Activated naive CD8-positive, alpha-beta T cell treated with anti-CD3 and anti-CD28 coated beads, Interleukin-2, amount 50 U/mL, for 24 hours (primary cell): Measurements from ENCODE around the gene VPS45.
"Not testable (repeated sequence)": the region's sequence is repeated elsewhere in the genome, so short reads cannot be mapped to it uniquely, and the experiment has no call there.

ENCODE experiments used
- ATAC-seq: fragments of 150-1000 bp; cut with Tn5 transposase; one replicate; pipeline ENCODE4 v1.10.0; 2021
- DNase-seq: peaks from one replicate; pipeline ENCODE4 v3.0.0; 2021
- H3K27ac Mint-ChIP-seq: one replicate; pipeline ENCODE4 v1.8.0; 2021; ENCODE audit warnings: mild to moderate bottlenecking, mixed read lengths
- H3K27me3 Mint-ChIP-seq: one replicate; pipeline ENCODE4 v1.8.0; 2021; ENCODE audit warnings: mixed read lengths
- H3K36me3 Mint-ChIP-seq: one replicate; pipeline ENCODE4 v1.8.0; 2021; ENCODE audit warnings: low read depth, mixed read lengths
- H3K4me1 Mint-ChIP-seq: one replicate; pipeline ENCODE4 v1.8.0; 2021; ENCODE audit warnings: mixed read lengths
- H3K4me3 Mint-ChIP-seq: one replicate; pipeline ENCODE4 v1.8.0; 2021; ENCODE audit warnings: mild to moderate bottlenecking, moderate library complexity, mixed read lengths
- H3K9me3 Mint-ChIP-seq: one replicate; pipeline ENCODE4 v1.8.0; 2021; ENCODE audit warnings: mixed read lengths

Gene VPS45

DNA sequence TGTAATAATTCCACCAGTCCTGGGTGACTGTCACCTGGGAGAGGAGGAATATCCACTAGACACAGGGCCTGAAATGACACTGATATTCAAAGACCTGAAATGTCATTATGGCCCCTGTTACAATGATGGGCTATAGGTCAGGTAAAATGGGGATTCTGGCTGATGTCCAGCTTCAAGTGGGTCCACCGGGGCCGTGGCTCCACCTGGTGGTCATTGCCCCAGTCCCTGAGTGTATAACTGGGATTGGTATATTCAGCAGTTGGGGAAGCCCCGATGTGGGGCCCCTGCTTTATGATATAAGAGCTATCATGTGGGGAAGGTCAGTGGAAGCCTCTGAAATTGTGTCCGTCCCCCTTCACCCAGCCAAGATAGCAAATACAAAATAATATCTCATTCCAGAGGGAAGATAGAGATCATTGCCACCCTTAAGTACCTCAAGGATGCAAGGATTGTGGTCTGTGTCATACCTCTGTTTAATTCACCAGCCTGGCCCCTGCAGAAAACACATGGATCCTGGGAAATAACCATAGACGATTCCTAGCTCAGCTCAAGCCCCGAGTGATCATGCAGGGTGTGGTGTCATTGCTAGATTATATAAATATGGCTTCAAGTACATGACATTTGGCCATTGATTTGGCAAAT is 101.5 kb downstream of the VPS45 start:
- Mint-ChIP-seq H3K27me3 (no peaks in the 10 kb centered on the region), H3K4me1 (peaks cover 21% of the 10 kb centered on the region), H3K27ac (no peak overlapping the region), H3K36me3 (no peaks in the 10 kb centered on the region), H3K9me3 (no peaks in the 10 kb centered on the region), H3K4me3 (no peak overlapping the region)
- ATAC-seq (peak; percentile 67), DNase-seq (peak; percentile 72)

DNA sequence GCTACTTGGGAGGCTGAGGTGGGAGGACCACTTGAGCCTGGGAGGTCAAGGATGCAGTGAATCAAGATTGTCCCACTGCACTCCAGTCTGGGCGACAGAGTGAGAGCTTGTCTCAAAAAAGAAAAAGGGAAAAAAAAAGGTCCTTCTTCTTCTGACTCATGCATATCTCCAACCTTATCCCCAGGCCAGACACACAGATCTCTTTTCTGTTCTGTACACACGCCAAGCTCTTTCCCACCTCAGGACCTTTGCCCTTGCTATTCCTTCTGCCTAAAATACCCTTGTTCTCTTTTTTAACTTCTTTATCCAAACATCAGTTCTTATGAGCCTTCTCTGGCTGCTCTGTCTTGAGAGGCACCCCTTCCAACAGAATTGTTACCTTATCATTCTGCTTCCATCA is 104.2 kb downstream of the VPS45 start:
- Mint-ChIP-seq H3K9me3 (no peaks in the 10 kb centered on the region), H3K36me3 (no peaks in the 10 kb centered on the region), H3K4me3 (no peak overlapping the region), H3K27me3 (no peaks in the 10 kb centered on the region), H3K4me1 (peaks cover 6% of the 10 kb centered on the region), H3K27ac (no peak overlapping the region)
- DNase-seq: no peak
- ATAC-seq: no peak

DNA sequence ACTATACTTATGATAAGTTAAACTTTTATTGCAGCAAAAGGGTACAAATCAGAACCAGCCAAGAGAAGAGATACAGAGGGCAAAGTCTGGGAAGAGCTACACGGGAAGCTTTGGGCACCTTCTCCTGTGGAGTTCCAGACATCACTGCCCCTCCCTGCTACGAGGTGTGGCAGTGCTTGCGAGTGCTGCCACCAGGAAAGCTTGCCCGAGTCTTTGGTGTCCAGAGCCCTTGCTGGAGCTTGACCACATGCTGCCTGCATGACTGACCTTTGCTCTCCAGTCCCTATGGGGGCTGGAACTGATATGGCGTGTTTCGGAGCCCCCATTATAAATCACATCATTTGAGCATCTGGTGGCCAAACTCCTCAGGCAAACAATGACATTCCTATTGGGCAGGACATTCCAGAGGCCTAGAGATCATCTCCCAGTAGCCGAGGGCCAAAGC is 105.6 kb downstream of the VPS45 start:
- DNase-seq: no peak
- Mint-ChIP-seq H3K36me3 (no peaks in the 10 kb centered on the region), H3K27ac (no peak overlapping the region), H3K4me1 (peaks cover 6% of the 10 kb centered on the region), H3K27me3 (no peaks in the 10 kb centered on the region), H3K9me3 (no peaks in the 10 kb centered on the region), H3K4me3 (no peak overlapping the region)
- no peak for ATAC-seq

- Mint-ChIP-seq H3K36me3 (no peaks in the 10 kb centered on the region), H3K4me3 (no peak overlapping the region), H3K27ac (no peak overlapping the region)
Observed at GRCh38 chr1:150176593-150176992, 109.0 kb downstream of the VPS45 start.

GRCh38 chr1:150178548-150178947 is 111.0 kb downstream of the VPS45 start:
- ATAC-seq (no peak), DNase-seq (no peak)
- H3K9me3 Mint-ChIP-seq: no peaks in the 10 kb centered on the region
- H3K4me1 Mint-ChIP-seq: no peaks in the 10 kb centered on the region
- H3K27me3 Mint-ChIP-seq: no peaks in the 10 kb centered on the region
- H3K4me3 Mint-ChIP-seq: no peak overlapping the region
- no peak overlapping the region for H3K27ac Mint-ChIP-seq
- no peaks in the 10 kb centered on the region for H3K36me3 Mint-ChIP-seq

More at GRCh38 chr1:150176593-150176992, 109.0 kb downstream of the VPS45 start:
- no peaks in the 10 kb centered on the region for H3K4me1 Mint-ChIP-seq
- DNase-seq (no peak), ATAC-seq (no peak)
- H3K9me3 Mint-ChIP-seq: no peaks in the 10 kb centered on the region
- H3K27me3 Mint-ChIP-seq: no peaks in the 10 kb centered on the region

DNA sequence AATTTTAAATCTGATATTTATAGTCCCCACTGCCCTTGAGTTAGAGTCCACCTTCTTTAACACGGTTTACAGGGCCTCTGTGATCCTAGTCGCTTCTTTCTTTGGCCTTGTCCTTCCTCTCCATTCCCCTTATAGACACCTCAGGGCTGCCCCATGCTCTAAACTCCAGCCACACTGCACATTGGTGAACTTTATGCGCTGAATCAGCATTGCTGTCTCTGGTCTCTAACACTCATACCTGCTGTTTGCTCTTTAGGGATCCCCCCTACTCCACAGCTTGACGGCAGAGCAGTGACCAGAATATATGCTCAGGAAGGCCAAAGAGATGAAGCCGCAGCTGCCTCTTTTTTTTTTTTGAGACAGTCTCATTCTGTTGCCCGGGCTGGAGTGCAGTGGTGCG is 112.3 kb downstream of the VPS45 start:
- Mint-ChIP-seq H3K4me1 (no peaks in the 10 kb centered on the region), H3K27ac (no peak overlapping the region), H3K9me3 (no peaks in the 10 kb centered on the region), H3K4me3 (no peak overlapping the region), H3K27me3 (no peaks in the 10 kb centered on the region), H3K36me3 (no peaks in the 10 kb centered on the region)
- DNase-seq (no peak), ATAC-seq (no peak)

DNA sequence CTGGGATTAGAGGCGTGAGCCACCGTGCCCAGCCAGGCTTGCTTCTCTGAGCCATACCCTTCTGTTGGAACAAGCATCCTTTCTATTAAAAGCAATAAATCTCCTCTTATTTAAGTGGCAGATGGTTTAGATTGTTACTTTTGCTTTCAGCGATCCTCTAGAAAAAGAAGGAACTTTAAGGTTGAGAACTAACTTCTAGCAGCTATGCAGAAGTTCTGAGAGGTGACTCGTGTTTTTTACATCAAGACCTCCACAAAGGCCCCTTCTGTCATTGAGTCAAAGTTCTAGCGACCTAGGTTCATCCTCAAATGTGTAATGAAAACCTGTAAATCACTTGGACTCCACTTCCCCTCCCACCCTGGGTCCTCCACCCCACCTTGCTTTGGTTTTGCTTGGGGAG is 112.9 kb downstream of the VPS45 start:
- H3K36me3 Mint-ChIP-seq: no peaks in the 10 kb centered on the region
- no peak for DNase-seq
- no peak overlapping the region for H3K4me3 Mint-ChIP-seq
- no peak for ATAC-seq
- no peaks in the 10 kb centered on the region for H3K27me3 Mint-ChIP-seq
- H3K4me1 Mint-ChIP-seq: no peaks in the 10 kb centered on the region
- H3K27ac Mint-ChIP-seq: no peak overlapping the region
- H3K9me3 Mint-ChIP-seq: no peaks in the 10 kb centered on the region

DNA sequence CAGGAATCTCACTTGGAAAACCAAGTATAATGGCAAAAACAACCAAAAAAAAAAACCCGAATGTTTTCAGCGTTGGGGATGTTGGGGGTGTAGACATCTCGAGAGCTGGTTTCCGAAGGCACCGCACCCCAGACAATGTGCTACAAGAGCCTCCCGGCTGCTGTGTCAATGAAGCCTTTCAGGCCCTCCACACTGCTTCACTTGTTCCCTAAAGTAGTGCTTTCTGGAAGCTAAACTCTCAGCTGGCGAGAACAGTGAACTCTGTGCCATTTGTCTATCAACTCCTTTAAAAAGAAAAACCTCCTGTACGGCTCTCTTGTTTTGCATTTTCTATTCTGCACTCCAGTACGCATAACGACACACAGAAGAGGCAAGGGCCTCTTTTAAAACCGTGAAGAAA is 114.7 kb downstream of the VPS45 start:
- H3K27ac Mint-ChIP-seq: no peak overlapping the region
- no peaks in the 10 kb centered on the region for H3K9me3 Mint-ChIP-seq

GRCh38 chr1:150183061-150183460 is 115.5 kb downstream of the VPS45 start:
- ATAC-seq: no peak
- Mint-ChIP-seq H3K4me1 (peaks cover 12% of the 10 kb centered on the region), H3K36me3 (no peaks in the 10 kb centered on the region), H3K9me3 (no peaks in the 10 kb centered on the region), H3K27ac (no peak overlapping the region), H3K4me3 (no peak overlapping the region), H3K27me3 (no peaks in the 10 kb centered on the region)
- DNase-seq: no peak

More for the DNA sequence above, 114.7 kb downstream of the VPS45 start:
- H3K27me3 Mint-ChIP-seq: no peaks in the 10 kb centered on the region
- H3K36me3 Mint-ChIP-seq: no peaks in the 10 kb centered on the region
- H3K4me3 Mint-ChIP-seq: no peak overlapping the region
- peaks cover 7% of the 10 kb centered on the region for H3K4me1 Mint-ChIP-seq
- ATAC-seq (no peak), DNase-seq (no peak)

GRCh38 chr1:150185481-150185880 is 117.9 kb downstream of the VPS45 start:
- ATAC-seq (no peak), DNase-seq (no peak)
- Mint-ChIP-seq H3K4me1 (peaks cover 12% of the 10 kb centered on the region), H3K27me3 (no peaks in the 10 kb centered on the region), H3K27ac (no peak overlapping the region), H3K4me3 (no peak overlapping the region), H3K9me3 (no peaks in the 10 kb centered on the region), H3K36me3 (no peaks in the 10 kb centered on the region)

DNA sequence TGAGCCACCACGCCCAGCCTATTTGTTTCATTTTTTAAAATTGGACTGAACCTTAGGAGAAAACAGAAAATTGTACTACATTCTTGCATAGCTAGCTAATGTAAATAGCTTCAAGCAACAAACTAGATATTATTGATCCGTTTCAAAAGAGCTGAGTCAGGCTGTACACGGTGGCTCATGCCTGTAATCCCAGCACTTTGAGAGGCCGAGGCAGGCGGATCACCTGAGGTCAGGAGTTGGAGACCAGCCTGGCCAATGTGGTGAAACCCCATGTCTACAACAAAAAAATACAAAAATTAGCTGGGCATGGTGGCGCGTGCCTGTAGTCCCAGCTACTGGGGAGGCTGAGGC is 118.8 kb downstream of the VPS45 start:
- H3K27ac Mint-ChIP-seq, H3K9me3 Mint-ChIP-seq, H3K27me3 Mint-ChIP-seq, ATAC-seq, H3K36me3 Mint-ChIP-seq, H3K4me3 Mint-ChIP-seq, DNase-seq: not testable (repeated sequence)
- H3K4me1 Mint-ChIP-seq: peaks cover 12% of the 10 kb centered on the region

- peak overlapping the region; percentile 68 for H3K27ac Mint-ChIP-seq
- H3K4me3 Mint-ChIP-seq: peak overlapping the region; percentile 48
- H3K9me3 Mint-ChIP-seq: no peaks in the 10 kb centered on the region
- DNase-seq: no peak
- peaks cover 12% of the 10 kb centered on the region for H3K4me1 Mint-ChIP-seq
- ATAC-seq: peak; percentile 69
- no peaks in the 10 kb centered on the region for H3K27me3 Mint-ChIP-seq
- no peaks in the 10 kb centered on the region for H3K36me3 Mint-ChIP-seq
Observed at GRCh38 chr1:150186789-150187559, 119.4 kb downstream of the VPS45 start.

DNA sequence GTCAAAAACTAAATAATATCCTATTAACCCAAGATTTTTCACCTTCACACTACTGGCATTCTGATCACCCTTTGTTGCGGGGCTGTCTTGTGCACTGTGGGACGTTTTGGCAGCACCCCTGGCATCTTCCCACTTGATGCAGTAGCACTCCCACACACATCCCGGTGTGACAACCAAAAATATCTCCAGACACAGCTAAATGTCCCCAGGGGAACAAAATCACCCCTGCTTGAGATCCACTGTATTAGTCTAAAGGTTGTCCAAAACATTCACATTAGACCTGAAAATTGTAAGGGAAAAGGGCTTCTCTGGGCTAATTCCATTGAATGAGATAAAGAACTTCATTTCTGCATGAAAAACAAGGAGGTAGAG is 120.0 kb downstream of the VPS45 start:
- Mint-ChIP-seq H3K27me3 (no peaks in the 10 kb centered on the region), H3K4me1 (peaks cover 12% of the 10 kb centered on the region), H3K9me3 (no peaks in the 10 kb centered on the region), H3K27ac (no peak overlapping the region), H3K36me3 (no peaks in the 10 kb centered on the region), H3K4me3 (peak overlapping the region; percentile 20)
- DNase-seq: no peak
- peak; percentile 20 for ATAC-seq

DNA sequence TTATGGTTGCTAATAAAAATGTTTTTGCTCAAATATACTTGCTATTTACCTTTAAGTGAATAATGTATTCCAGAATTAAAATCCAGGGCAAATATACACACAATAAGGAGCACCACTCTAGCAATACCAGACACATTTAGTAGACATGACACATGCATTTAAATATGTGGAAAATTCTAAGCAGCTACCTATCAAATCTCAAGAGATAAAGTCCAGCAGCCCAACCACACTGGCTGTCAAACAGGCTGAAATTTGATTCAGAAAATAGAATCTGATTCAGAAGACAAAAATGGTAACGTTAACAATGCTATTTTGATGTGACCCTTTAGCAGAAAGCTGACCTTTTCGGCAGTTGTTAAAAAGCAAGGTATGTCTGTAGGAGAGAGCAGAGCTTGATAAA is 124.4 kb downstream of the VPS45 start:
- Mint-ChIP-seq H3K36me3 (no peaks in the 10 kb centered on the region), H3K27ac (no peak overlapping the region), H3K4me1 (peaks cover 8% of the 10 kb centered on the region), H3K4me3 (no peak overlapping the region), H3K9me3 (no peaks in the 10 kb centered on the region), H3K27me3 (peaks cover 4% of the 10 kb centered on the region)
- DNase-seq (no peak), ATAC-seq (no peak)

- H3K27ac Mint-ChIP-seq: no peak overlapping the region
- no peak for DNase-seq
Observed at GRCh38 chr1:150194381-150195031, 126.9 kb downstream of the VPS45 start.

More at GRCh38 chr1:150194381-150195031, 126.9 kb downstream of the VPS45 start:
- Mint-ChIP-seq H3K27me3 (peaks cover 4% of the 10 kb centered on the region), H3K36me3 (no peaks in the 10 kb centered on the region), H3K9me3 (no peaks in the 10 kb centered on the region), H3K4me1 (no peaks in the 10 kb centered on the region), H3K4me3 (no peak overlapping the region)
- no peak for ATAC-seq
